ENCODE data around the gene PRKCZ. TPM values are rescaled to one million over a fixed set of nuclear protein-coding genes. Genes with fewer than 3 reads are reported as not detected.

The PRKCZ gene
- total RNA-seq, 2 donors from 2014 or later, result 9.6 to 10.9 TPM

- H3K27me3 ChIP-seq, result no peaks in the 10 kb centered on the region
- WGBS, 2 donors, result 73 to 74% methylated on average over 8 to 9 of the region's 9 CpGs
- no peak for DNase-seq
- no peak overlapping the region for H3K27ac ChIP-seq
- ATAC-seq, result no peak
- TF ChIP-seq POLR2A (IDR thresholded peaks at IDR 0.05), result no peak
- TF ChIP-seq, protein P1, sequence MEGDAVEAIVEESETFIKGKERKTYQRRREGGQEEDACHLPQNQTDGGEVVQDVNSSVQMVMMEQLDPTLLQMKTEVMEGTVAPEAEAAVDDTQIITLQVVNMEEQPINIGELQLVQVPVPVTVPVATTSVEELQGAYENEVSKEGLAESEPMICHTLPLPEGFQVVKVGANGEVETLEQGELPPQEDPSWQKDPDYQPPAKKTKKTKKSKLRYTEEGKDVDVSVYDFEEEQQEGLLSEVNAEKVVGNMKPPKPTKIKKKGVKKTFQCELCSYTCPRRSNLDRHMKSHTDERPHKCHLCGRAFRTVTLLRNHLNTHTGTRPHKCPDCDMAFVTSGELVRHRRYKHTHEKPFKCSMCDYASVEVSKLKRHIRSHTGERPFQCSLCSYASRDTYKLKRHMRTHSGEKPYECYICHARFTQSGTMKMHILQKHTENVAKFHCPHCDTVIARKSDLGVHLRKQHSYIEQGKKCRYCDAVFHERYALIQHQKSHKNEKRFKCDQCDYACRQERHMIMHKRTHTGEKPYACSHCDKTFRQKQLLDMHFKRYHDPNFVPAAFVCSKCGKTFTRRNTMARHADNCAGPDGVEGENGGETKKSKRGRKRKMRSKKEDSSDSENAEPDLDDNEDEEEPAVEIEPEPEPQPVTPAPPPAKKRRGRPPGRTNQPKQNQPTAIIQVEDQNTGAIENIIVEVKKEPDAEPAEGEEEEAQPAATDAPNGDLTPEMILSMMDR (IDR thresholded peaks at IDR 0.05), result no peak
- no peak overlapping the region for H3K4me3 ChIP-seq
- no peaks in the 10 kb centered on the region for H3K9me3 ChIP-seq
- H3K4me1 ChIP-seq, result peaks cover 48% of the 10 kb centered on the region
- H3K36me3 ChIP-seq (replicated peaks in 1 of 2; ENCODE audit: insufficient read depth in 1 of 2, low read depth in 2 of 2), result no peaks in the 10 kb centered on the region
- intact Hi-C loops (cut with DNase I), result loop anchor here (5.0 kb wide), 1 partner anchor 115 kb away; no protein-coding TSS in a partner anchor
These were observed 151.9 kb downstream of the PRKCZ start for GRCh38 chr1:2202008-2202575.

- 83 to 84% methylated on average over 8 to 13 of the region's 15 CpGs for WGBS, 2 donors
- ATAC-seq (no peak), DNase-seq (no peak)
- intact Hi-C loops (cut with DNase I), result loop anchor here (5.0 kb wide), 1 partner anchor 114 kb away; no protein-coding TSS in a partner anchor
- Histone ChIP-seq H3K4me1 (peaks cover 58% of the 10 kb centered on the region), H3K36me3 (replicated peaks in 1 of 2; ENCODE audit: insufficient read depth in 1 of 2, low read depth in 2 of 2) (no peaks in the 10 kb centered on the region), H3K9me3 (no peaks in the 10 kb centered on the region), H3K4me3 (no peak overlapping the region), H3K27me3 (no peaks in the 10 kb centered on the region), H3K27ac (no peak overlapping the region)
- no peak for TF ChIP-seq POLR2A (IDR thresholded peaks at IDR 0.05)
- TF ChIP-seq, protein P1 (IDR thresholded peaks at IDR 0.05), result no peak
These were observed 152.8 kb downstream of the PRKCZ start for GRCh38 chr1:2202843-2203601.

- Histone ChIP-seq H3K27me3 (no peaks in the 10 kb centered on the region), H3K27ac (peak overlapping the region in 3 of 4 donors; percentile 44 to 78 (median 71)), H3K4me3 (no peak overlapping the region), H3K4me1 (peaks cover 60% of the 10 kb centered on the region), H3K9me3 (no peaks in the 10 kb centered on the region), H3K36me3 (replicated peaks in 1 of 2; ENCODE audit: insufficient read depth in 1 of 2, low read depth in 2 of 2) (no peaks in the 10 kb centered on the region)
- ATAC-seq (no peak), DNase-seq (no peak)
- intact Hi-C loops (cut with DNase I), result loop anchor here (5.0 kb wide), 1 partner anchor 113 kb away; no protein-coding TSS in a partner anchor
- 56 to 77% methylated on average over 5 to 18 of the region's 25 CpGs for WGBS, 2 donors
- TF ChIP-seq, protein P1 (IDR thresholded peaks at IDR 0.05), result no peak
- TF ChIP-seq POLR2A (IDR thresholded peaks at IDR 0.05), result no peak
These were observed 153.6 kb downstream of the PRKCZ start for GRCh38 chr1:2203671-2204414.

GRCh38 chr1:2204415-2205190 is 154.4 kb downstream of the PRKCZ start:
- TF ChIP-seq POLR2A (IDR thresholded peaks at IDR 0.05), result peak in 2 of 3 donors; percentile 31 to 42
- TF ChIP-seq, protein P1 (IDR thresholded peaks at IDR 0.05), result no peak

More at GRCh38 chr1:2204415-2205190, 154.4 kb downstream of the PRKCZ start:
- Histone ChIP-seq H3K9me3 (no peaks in the 10 kb centered on the region), H3K4me3 (no peak overlapping the region), H3K27me3 (no peaks in the 10 kb centered on the region), H3K4me1 (peaks cover 54% of the 10 kb centered on the region), H3K27ac (peak overlapping the region; percentile 34 to 78 (median 58)), H3K36me3 (replicated peaks in 1 of 2; ENCODE audit: insufficient read depth in 1 of 2, low read depth in 2 of 2) (no peaks in the 10 kb centered on the region)
- 3 to 4% methylated on average over 14 to 29 of the region's 60 CpGs for WGBS, 2 donors
- intact Hi-C loops (cut with DNase I), result loop anchor here (5.0 kb wide), 1 partner anchor 113 kb away; no protein-coding TSS in a partner anchor
- ATAC-seq, result peak; percentile 40
- DNase-seq, result peak in 3 of 4 donors; percentile 60 to 61 (median 61)
